ENCODE data around the gene UQCC5.

UQCC5 gene

GRCh38 chr3:52509753-52510328 lies 26.6 kb upstream of the UQCC5 start:
- H3K4me1 ChIP-seq (ENCODE audit: control insufficient read depth in 1 of 2, insufficient read depth in 1 of 2, low read depth in 1 of 2, low read length in 1 of 2): no peaks in the 10 kb centered on the region
- no peaks in the 10 kb centered on the region for H3K36me3 ChIP-seq
- TF ChIP-seq, protein P1, sequence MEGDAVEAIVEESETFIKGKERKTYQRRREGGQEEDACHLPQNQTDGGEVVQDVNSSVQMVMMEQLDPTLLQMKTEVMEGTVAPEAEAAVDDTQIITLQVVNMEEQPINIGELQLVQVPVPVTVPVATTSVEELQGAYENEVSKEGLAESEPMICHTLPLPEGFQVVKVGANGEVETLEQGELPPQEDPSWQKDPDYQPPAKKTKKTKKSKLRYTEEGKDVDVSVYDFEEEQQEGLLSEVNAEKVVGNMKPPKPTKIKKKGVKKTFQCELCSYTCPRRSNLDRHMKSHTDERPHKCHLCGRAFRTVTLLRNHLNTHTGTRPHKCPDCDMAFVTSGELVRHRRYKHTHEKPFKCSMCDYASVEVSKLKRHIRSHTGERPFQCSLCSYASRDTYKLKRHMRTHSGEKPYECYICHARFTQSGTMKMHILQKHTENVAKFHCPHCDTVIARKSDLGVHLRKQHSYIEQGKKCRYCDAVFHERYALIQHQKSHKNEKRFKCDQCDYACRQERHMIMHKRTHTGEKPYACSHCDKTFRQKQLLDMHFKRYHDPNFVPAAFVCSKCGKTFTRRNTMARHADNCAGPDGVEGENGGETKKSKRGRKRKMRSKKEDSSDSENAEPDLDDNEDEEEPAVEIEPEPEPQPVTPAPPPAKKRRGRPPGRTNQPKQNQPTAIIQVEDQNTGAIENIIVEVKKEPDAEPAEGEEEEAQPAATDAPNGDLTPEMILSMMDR (IDR thresholded peaks at IDR 0.05): no peak
- no peaks in the 10 kb centered on the region for H3K9me3 ChIP-seq
- H3K27ac ChIP-seq: no peak overlapping the region
- H3K27me3 ChIP-seq: peaks cover 20% of the 10 kb centered on the region
- no peak overlapping the region for H3K4me3 ChIP-seq (ENCODE audit: low read depth in 1 of 2, low read length in 1 of 2)

DNA sequence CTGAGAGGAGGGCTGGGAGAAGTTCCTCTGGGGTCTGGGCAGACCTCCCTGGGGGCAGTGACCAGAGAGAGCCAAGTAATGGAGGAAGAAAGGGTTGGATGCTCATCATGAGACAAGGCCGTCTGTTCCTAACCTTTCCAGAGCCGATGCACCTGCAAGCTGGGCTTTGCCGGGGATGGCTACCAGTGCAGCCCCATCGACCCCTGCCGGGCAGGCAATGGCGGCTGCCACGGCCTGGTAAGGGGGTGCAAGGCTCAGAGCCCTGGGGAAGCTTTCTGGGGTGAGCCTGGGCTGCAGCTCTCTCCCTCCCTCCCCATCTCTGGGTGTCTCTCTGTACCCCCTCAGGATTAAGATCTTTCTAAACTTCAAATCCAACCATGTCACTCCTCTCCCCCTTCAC lies 24.9 kb upstream of the UQCC5 start:
- Histone ChIP-seq H3K9me3 (no peaks in the 10 kb centered on the region), H3K27me3 (peaks cover 17% of the 10 kb centered on the region), H3K27ac (no peak overlapping the region), H3K4me3 (ENCODE audit: low read depth in 1 of 2, low read length in 1 of 2) (no peak overlapping the region), H3K4me1 (ENCODE audit: control insufficient read depth in 1 of 2, insufficient read depth in 1 of 2, low read depth in 1 of 2, low read length in 1 of 2) (no peaks in the 10 kb centered on the region), H3K36me3 (no peaks in the 10 kb centered on the region)
- TF ChIP-seq, protein P1 (IDR thresholded peaks at IDR 0.05): no peak

DNA sequence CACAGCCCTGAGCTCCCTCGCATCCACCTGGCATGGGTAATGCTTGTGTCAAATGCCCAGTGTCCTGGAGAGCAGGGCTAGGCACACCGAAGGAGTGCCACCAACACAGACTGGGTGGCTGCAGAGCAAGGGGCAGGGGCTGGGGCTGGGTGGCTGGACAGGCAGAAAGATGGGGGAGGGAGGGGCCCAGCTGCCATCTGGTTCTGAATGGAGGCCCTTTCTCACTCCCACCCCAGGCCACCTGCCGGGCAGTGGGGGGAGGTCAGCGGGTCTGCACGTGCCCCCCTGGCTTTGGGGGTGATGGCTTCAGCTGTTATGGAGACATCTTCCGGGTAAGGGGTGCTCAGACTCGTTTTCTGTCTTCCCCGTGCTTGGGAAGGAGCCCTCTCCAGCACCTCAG lies 24.3 kb upstream of the UQCC5 start:
- H3K27me3 ChIP-seq: peaks cover 17% of the 10 kb centered on the region
- no peaks in the 10 kb centered on the region for H3K9me3 ChIP-seq
- H3K36me3 ChIP-seq: no peaks in the 10 kb centered on the region
- no peaks in the 10 kb centered on the region for H3K4me1 ChIP-seq (ENCODE audit: control insufficient read depth in 1 of 2, insufficient read depth in 1 of 2, low read depth in 1 of 2, low read length in 1 of 2)
- H3K27ac ChIP-seq: no peak overlapping the region
- TF ChIP-seq, protein P1 (IDR thresholded peaks at IDR 0.05): no peak
- H3K4me3 ChIP-seq (ENCODE audit: low read depth in 1 of 2, low read length in 1 of 2): no peak overlapping the region

- no peaks in the 10 kb centered on the region for H3K4me1 ChIP-seq (ENCODE audit: control insufficient read depth in 1 of 2, insufficient read depth in 1 of 2, low read depth in 1 of 2, low read length in 1 of 2)
- H3K27me3 ChIP-seq: peaks cover 17% of the 10 kb centered on the region
- no peaks in the 10 kb centered on the region for H3K36me3 ChIP-seq
- TF ChIP-seq, protein P1 (IDR thresholded peaks at IDR 0.05): no peak
- H3K9me3 ChIP-seq: no peaks in the 10 kb centered on the region
- no peak overlapping the region for H3K4me3 ChIP-seq (ENCODE audit: low read depth in 1 of 2, low read length in 1 of 2)
- H3K27ac ChIP-seq: no peak overlapping the region
These were observed 23.7 kb upstream of the UQCC5 start for GRCh38 chr3:52512727-52513126.

GRCh38 chr3:52513281-52513680 lies 23.1 kb upstream of the UQCC5 start:
- Histone ChIP-seq H3K9me3 (no peaks in the 10 kb centered on the region), H3K27me3 (peaks cover 17% of the 10 kb centered on the region), H3K27ac (no peak overlapping the region), H3K4me3 (ENCODE audit: low read depth in 1 of 2, low read length in 1 of 2) (no peak overlapping the region), H3K36me3 (no peaks in the 10 kb centered on the region), H3K4me1 (ENCODE audit: control insufficient read depth in 1 of 2, insufficient read depth in 1 of 2, low read depth in 1 of 2, low read length in 1 of 2) (no peaks in the 10 kb centered on the region)
- TF ChIP-seq, protein P1 (IDR thresholded peaks at IDR 0.05): no peak

DNA sequence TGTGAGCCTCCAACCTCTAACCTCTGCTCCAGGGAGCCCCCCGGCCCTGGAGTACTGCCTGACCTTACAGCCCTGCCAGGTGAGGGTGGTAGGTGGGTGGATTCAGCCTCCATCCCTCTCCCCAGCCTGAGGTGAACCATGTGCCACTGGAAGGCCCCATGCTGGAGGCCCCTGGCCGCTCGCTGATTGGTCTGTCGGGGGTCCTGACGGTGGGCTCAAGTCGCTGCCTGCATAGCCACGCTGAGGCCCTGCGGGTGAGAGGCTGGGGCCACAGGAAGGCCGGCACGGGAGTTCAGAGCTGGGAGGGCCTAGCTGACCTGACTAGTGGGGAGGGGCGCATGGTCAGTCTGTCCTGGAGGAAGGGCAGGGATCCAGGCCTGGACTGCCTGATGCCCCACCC lies 21.8 kb upstream of the UQCC5 start:
- Histone ChIP-seq H3K36me3 (no peaks in the 10 kb centered on the region), H3K4me3 (ENCODE audit: low read depth in 1 of 2, low read length in 1 of 2) (no peak overlapping the region), H3K9me3 (no peaks in the 10 kb centered on the region), H3K27ac (no peak overlapping the region), H3K27me3 (peaks cover 17% of the 10 kb centered on the region), H3K4me1 (ENCODE audit: control insufficient read depth in 1 of 2, insufficient read depth in 1 of 2, low read depth in 1 of 2, low read length in 1 of 2) (no peaks in the 10 kb centered on the region)
- TF ChIP-seq, protein P1 (IDR thresholded peaks at IDR 0.05): no peak
